IMR-90 (cell line): ENCODE results near the gene ANKMY2. TPM values are rescaled to one million over a fixed set of nuclear protein-coding genes. Genes with fewer than 3 reads are reported as not detected.

ENCODE experiments used
- ATAC-seq: fragments of 200-7000 bp; cut with Tn5 transposase; 2 replicates; pipeline ENCODE4 v1.9.1; 2020; ENCODE audit warnings: low read depth, mild to moderate bottlenecking, moderate library complexity
- BruUV-seq: library from RNA; stranded (reverse); fragments of 400-500 nt; replicated peaks from 2 replicates; lab custom pipeline; 2021; lab: Mats Ljungman, UMichigan
- CTCF ChIA-PET: fragments of 300-600 bp; formaldehyde crosslinking; extraction: SDS; loops from one replicate; lab custom pipeline; 2021; ENCODE audit warnings: antibody characterized with exemption; lab: Yijun Ruan, JAX
- POLR2A ChIA-PET: fragments of 300-600 bp; sonication (Branson Sonifier 250); formaldehyde crosslinking; loops from one replicate; lab custom pipeline; 2022; ENCODE audit warnings: antibody characterized with exemption; ENCODE audit not compliant: unreplicated experiment; lab: Charles Lee
- DNase-seq: peaks from one replicate; pipeline ENCODE4 v3.0.0; 2013
- H2AFZ ChIP-seq: replicated peaks from 2 replicates; pipeline ENCODE3; 2013; ENCODE audit warnings: low read length, mild to moderate bottlenecking; ENCODE audit not compliant: poor library complexity
- H2AK5ac ChIP-seq: 2 replicates; pipeline ENCODE4 v1.6.1; 2013; ENCODE audit warnings: low read depth, low read length, inconsistent platforms
- H2AK9ac ChIP-seq: replicated peaks from 2 replicates; pipeline ENCODE3; 2013; ENCODE audit warnings: mild to moderate bottlenecking, low read depth, low read length, moderate library complexity; ENCODE audit not compliant: poor library complexity
- H2BK120ac ChIP-seq: 2 replicates; pipeline ENCODE4 v1.6.1; 2013; ENCODE audit warnings: low read depth, low read length, inconsistent platforms
- H2BK15ac ChIP-seq: 3 replicates; pipeline ENCODE4 v1.6.1; 2013; ENCODE audit warnings: low read depth, low read length, inconsistent platforms
- H2BK20ac ChIP-seq: 2 replicates; pipeline ENCODE4 v1.6.1; 2013; ENCODE audit warnings: low read depth, mild to moderate bottlenecking, inconsistent platforms, low read length, moderate library complexity
- H2BK5ac ChIP-seq: 2 replicates; pipeline ENCODE4 v1.6.1; 2013; ENCODE audit warnings: mild to moderate bottlenecking, low read depth, low read length, inconsistent platforms; ENCODE audit not compliant: poor library complexity, severe bottlenecking
- H3K14ac ChIP-seq: replicated peaks from 2 replicates; pipeline ENCODE4 v1.6.1; 2013; ENCODE audit warnings: low read depth, low read length, inconsistent platforms
- H3K18ac ChIP-seq: 2 replicates; pipeline ENCODE4 v1.6.1; 2013; ENCODE audit warnings: low read depth, low read length, control low read depth
- H3K23ac ChIP-seq: 2 replicates; pipeline ENCODE4 v1.6.1; 2013; ENCODE audit warnings: low read depth, low read length, inconsistent platforms
- H3K27ac ChIP-seq: 2 replicates; pipeline ENCODE4 v1.5.1; 2013; ENCODE audit warnings: mild to moderate bottlenecking, control low read depth, low read length; ENCODE audit not compliant: insufficient read depth
- H3K27me3 ChIP-seq: 2 replicates; pipeline ENCODE4 v1.6.1; 2013; ENCODE audit warnings: low read length; ENCODE audit not compliant: control insufficient read depth, insufficient read depth
- H3K36me3 ChIP-seq: 2 replicates; pipeline ENCODE4 v1.6.1; 2013; ENCODE audit warnings: low read length, mixed read lengths; ENCODE audit not compliant: control insufficient read depth, insufficient read depth
- H3K4ac ChIP-seq: 2 replicates; pipeline ENCODE4 v1.6.1; 2013; ENCODE audit warnings: low read depth, low read length, inconsistent platforms
- H3K4me1 ChIP-seq: 2 replicates; pipeline ENCODE4 v1.6.1; 2013; ENCODE audit warnings: low read length, mixed read lengths; ENCODE audit not compliant: control insufficient read depth, insufficient read depth
- H3K4me2 ChIP-seq: 2 replicates; pipeline ENCODE4 v1.6.1; 2013; ENCODE audit warnings: low read depth, mild to moderate bottlenecking, control low read depth, low read length, moderate library complexity
- H3K4me3 ChIP-seq: 2 replicates; pipeline ENCODE4 v1.5.1; 2013; ENCODE audit warnings: low read depth, mild to moderate bottlenecking, control low read depth, low read length, moderate library complexity; ENCODE audit not compliant: insufficient read depth
- H3K56ac ChIP-seq: 2 replicates; pipeline ENCODE4 v1.6.1; 2013; ENCODE audit warnings: low read length, inconsistent platforms; ENCODE audit not compliant: insufficient read depth; ENCODE audit errors: extremely low read depth
- H3K79me1 ChIP-seq, 2 experiments: 2 replicates each; pipeline ENCODE4 v1.6.1; 2013; ENCODE audit warnings: low read length in 2 of 2, inconsistent platforms in 1 of 2, low read depth in 1 of 2
- H3K9ac ChIP-seq: 2 replicates; pipeline ENCODE4 v1.6.1; 2013; ENCODE audit warnings: low read depth, low read length, control low read depth
- H3K9me1 ChIP-seq: 2 replicates; pipeline ENCODE4 v1.6.1; 2013; ENCODE audit warnings: low read length, inconsistent platforms; ENCODE audit not compliant: insufficient read depth
- H3K9me3 ChIP-seq: 2 replicates; pipeline ENCODE4 v1.6.1; 2013; ENCODE audit warnings: low read length; ENCODE audit not compliant: control insufficient read depth, insufficient read depth
- H4K20me1 ChIP-seq: 2 replicates; pipeline ENCODE4 v1.6.1; 2013; ENCODE audit warnings: low read length, inconsistent platforms; ENCODE audit not compliant: insufficient read depth
- H4K5ac ChIP-seq: 2 replicates; pipeline ENCODE4 v1.6.1; 2013; ENCODE audit warnings: mild to moderate bottlenecking, low read depth, low read length, control low read depth
- H4K8ac ChIP-seq, 2 experiments: 2 replicates each; pipeline ENCODE4 v1.6.1; 2013; ENCODE audit warnings: low read depth in 2 of 2, low read length in 2 of 2, control low read depth in 1 of 2, inconsistent platforms in 1 of 2
- H4K91ac ChIP-seq: 2 replicates; pipeline ENCODE4 v1.6.1; 2013; ENCODE audit warnings: low read depth, low read length, inconsistent platforms; ENCODE audit not compliant: insufficient read depth
- BHLHE40 ChIP-seq: fragments of 150-350 bp; IDR thresholded peaks from 2 replicates; pipeline ENCODE4 v1.6.1; 2016; ENCODE audit warnings: mild to moderate bottlenecking, low read depth, low read length
- CEBPB ChIP-seq: IDR thresholded peaks from 2 replicates; pipeline ENCODE4 v1.6.1; 2012; ENCODE audit warnings: low read depth, low read length, improper control_type of control experiment
- CHD1 ChIP-seq: IDR thresholded peaks from 2 replicates; pipeline ENCODE4 v1.6.1; 2012; ENCODE audit warnings: low read depth, low read length, improper control_type of control experiment
- CTCF ChIP-seq: conservative IDR thresholded peaks from 2 replicates; pipeline ENCODE4 v1.5.1; 2012; ENCODE audit warnings: mild to moderate bottlenecking, low read depth, low read length, improper control_type of control experiment
- ELK1 ChIP-seq: fragments of 150-350 bp; IDR thresholded peaks from 2 replicates; pipeline ENCODE4 v1.6.1; 2016; ENCODE audit warnings: low read depth, mild to moderate bottlenecking, low read length, moderate library complexity, borderline replicate concordance
- FOS ChIP-seq: fragments of 150-350 bp; IDR thresholded peaks from 2 replicates; pipeline ENCODE4 v1.6.1; 2016; ENCODE audit warnings: low read depth, low read length
- MAFK ChIP-seq: IDR thresholded peaks from 2 replicates; pipeline ENCODE4 v1.6.1; 2012; ENCODE audit warnings: low read depth, low read length, improper control_type of control experiment
- MAZ ChIP-seq: IDR thresholded peaks from 2 replicates; pipeline ENCODE4 v1.6.1; 2012; ENCODE audit warnings: low read depth, mild to moderate bottlenecking, low read length, improper control_type of control experiment, moderate library complexity, borderline replicate concordance
- MXI1 ChIP-seq: IDR thresholded peaks from 2 replicates; pipeline ENCODE4 v1.6.1; 2012; ENCODE audit warnings: low read depth, mild to moderate bottlenecking, low read length, moderate library complexity, borderline replicate concordance
- NFE2L2 ChIP-seq: fragments of 150-350 bp; IDR thresholded peaks from 2 replicates; pipeline ENCODE4 v1.6.1; 2016; ENCODE audit warnings: low read depth, mild to moderate bottlenecking, low read length
- POLR2A ChIP-seq: IDR thresholded peaks from 2 replicates; pipeline ENCODE4 v1.6.1; 2012; ENCODE audit warnings: mild to moderate bottlenecking, low read depth, low read length
- RAD21 ChIP-seq: IDR thresholded peaks from 2 replicates; pipeline ENCODE4 v1.6.1; 2012; ENCODE audit warnings: low read length, improper control_type of control experiment
- RCOR1 ChIP-seq: IDR thresholded peaks from 2 replicates; pipeline ENCODE4 v1.6.1; 2012; ENCODE audit warnings: mild to moderate bottlenecking, low read length, improper control_type of control experiment; ENCODE audit not compliant: insufficient replicate concordance
- RFX5 ChIP-seq: IDR thresholded peaks from 2 replicates; pipeline ENCODE4 v1.8.0; 2012; ENCODE audit warnings: low read depth, mild to moderate bottlenecking, low read length, moderate library complexity
- SMC3 ChIP-seq: fragments of 150-350 bp; IDR thresholded peaks from 2 replicates; pipeline ENCODE4 v1.6.1; 2016; ENCODE audit warnings: low read depth, mild to moderate bottlenecking, antibody characterized with exemption, low read length, moderate library complexity
- USF2 ChIP-seq: fragments of 150-350 bp; IDR thresholded peaks from 2 replicates; pipeline ENCODE4 v1.6.1; 2017; ENCODE audit warnings: mild to moderate bottlenecking, antibody characterized with exemption, low read length, low read depth
- WGBS, 2 experiments: methylation state at CpG; one replicate each; pipeline versions ENCODE4 v1.1.5 to v1.1.7; 2013; ENCODE audit warnings: missing lambda C conversion rate in 2 of 2; ENCODE audit not compliant: insufficient read length in 1 of 2; ENCODE audit errors: extremely low coverage in 2 of 2; 5-methylcytosine and 5-hydroxymethylcytosine counted together
- dilution Hi-C: fragments of 300-500 bp; cut with HindIII; formaldehyde crosslinking; loops from one replicate; pipeline ENCODE4 v1.14.3; 2018; ENCODE audit warnings: low sequenced_read_pairs; ENCODE audit not compliant: unreplicated experiment
- in situ Hi-C: fragments of 300-500 bp; cut with MboI; formaldehyde crosslinking; loops from 3 replicates; pipeline ENCODE4 v1.14.3; 2019; ENCODE audit warnings: low sequenced_read_pairs, inconsistent platforms, mixed read lengths
- intact Hi-C: fragments of 100-400 bp; cut with micrococcal nuclease; formaldehyde crosslinking; loops from 2 replicates; pipeline ENCODE4 v1.10.0; 2022
- polyA plus RNA-seq, 3 experiments: library from polyadenylated mRNA; depleted of rRNA; stranded (reverse); fragments of >200 nt; gene quantifications; 2 replicates each; pipeline ENCODE4 v1.2.3, GENCODE V29; 2012; ENCODE audit warnings: low replicate concordance in 1 of 3
- total RNA-seq: library from RNA; depleted of rRNA; stranded (reverse); fragments of >200 nt; gene quantifications from 2 replicates; pipeline ENCODE4 v1.2.3, GENCODE V29; 2012

Gene ANKMY2
- total and polyA plus RNA-seq, 2 of the 4 experiments (the other 2 are of a cell fraction): 19.5 to 41.9 TPM

GRCh38 chr7:16598015-16598414 is 47.5 kb downstream of the ANKMY2 start:
- DNase-seq (no peak), ATAC-seq (no peak)
- H3K9me1 ChIP-seq: 0 out of 2 replicates have a peak, but pooled peaks cover 3% of the 10 kb centered on the region
- ChIA-PET CTCF (interaction anchor here (0.7 kb wide), 1 partner anchor 10 kb away, joined by 3 read pairs; no protein-coding TSS in a partner anchor), POLR2A (no interaction called here)
- no peak overlapping the region for H2BK15ac ChIP-seq
- H3K4ac ChIP-seq: no peak overlapping the region
- H3K4me3 ChIP-seq: no peak overlapping the region
- dilution Hi-C loops: no loop called here
- no peaks in the 10 kb centered on the region for H3K79me1 ChIP-seq
- H2BK5ac ChIP-seq: no peak overlapping the region
- peaks cover 12% of the 10 kb centered on the region for H3K36me3 ChIP-seq
- no peaks in the 10 kb centered on the region for H4K20me1 ChIP-seq
- no peak overlapping the region for H3K9ac ChIP-seq
- H2AK5ac ChIP-seq: no peak overlapping the region
- no peak overlapping the region for H2AFZ ChIP-seq
- H3K4me1 ChIP-seq: peaks cover 3% of the 10 kb centered on the region; the same call in 1 of the 2 replicates
- intact Hi-C loops: no loop called here
- BruUV-seq: no TSS peak
- no peak overlapping the region for H2BK20ac ChIP-seq
- in situ Hi-C loops: no loop called here
- H4K5ac ChIP-seq: no peak overlapping the region
- no peak overlapping the region for H2AK9ac ChIP-seq
- TF ChIP-seq CHD1: no peak
- no peak for TF ChIP-seq RFX5
- TF ChIP-seq CEBPB: no peak
- TF ChIP-seq NFE2L2: no peak
- no peak for TF ChIP-seq ELK1
- no peak for TF ChIP-seq RCOR1
- TF ChIP-seq MAZ: no peak
- TF ChIP-seq CTCF: no peak
- no peak for TF ChIP-seq SMC3
- no peak for TF ChIP-seq USF2
- TF ChIP-seq BHLHE40: no peak
- no peak for TF ChIP-seq MAFK
- no peak for TF ChIP-seq FOS
- no peak for TF ChIP-seq RAD21
- TF ChIP-seq POLR2A: no peak
- TF ChIP-seq MXI1: no peak
- H3K9me3 ChIP-seq: no peaks in the 10 kb centered on the region
- no peak overlapping the region for H3K4me2 ChIP-seq
- H3K18ac ChIP-seq: no peak overlapping the region
- H3K14ac ChIP-seq: no peak overlapping the region
- no peak overlapping the region for H2BK120ac ChIP-seq
- no peak overlapping the region for H3K23ac ChIP-seq
- no peak overlapping the region for H3K56ac ChIP-seq
- no CpG with 5 or more reads among the region's 4 CpGs for WGBS, 2 experiments
- H4K8ac ChIP-seq: no peak overlapping the region
- H3K27ac ChIP-seq: no peak overlapping the region
- no peaks in the 10 kb centered on the region for H3K27me3 ChIP-seq
- no peak overlapping the region for H4K91ac ChIP-seq
